Fibroblast of lung (primary cell): ENCODE measurements around the gene MAP3K2.

Experiments
- CTCF ChIP-seq, 2 donors: IDR thresholded peaks in 1 of 2; conservative IDR thresholded peaks in 1 of 2; 1 replicate in 1 of 2; 2 replicates in 1 of 2; pipeline ENCODE4 v1.5.1; 2011 to 2012; ENCODE audit warnings: low read length in 2 of 2, control low read depth in 1 of 2, inconsistent platforms in 1 of 2, low read depth in 1 of 2, mild to moderate bottlenecking in 1 of 2
- EZH2 ChIP-seq: IDR thresholded peaks from 2 replicates; pipeline ENCODE4 v1.5.1; 2012; ENCODE audit warnings: low read length, control low read depth, mild to moderate bottlenecking; ENCODE audit errors: missing control alignments

DNA sequence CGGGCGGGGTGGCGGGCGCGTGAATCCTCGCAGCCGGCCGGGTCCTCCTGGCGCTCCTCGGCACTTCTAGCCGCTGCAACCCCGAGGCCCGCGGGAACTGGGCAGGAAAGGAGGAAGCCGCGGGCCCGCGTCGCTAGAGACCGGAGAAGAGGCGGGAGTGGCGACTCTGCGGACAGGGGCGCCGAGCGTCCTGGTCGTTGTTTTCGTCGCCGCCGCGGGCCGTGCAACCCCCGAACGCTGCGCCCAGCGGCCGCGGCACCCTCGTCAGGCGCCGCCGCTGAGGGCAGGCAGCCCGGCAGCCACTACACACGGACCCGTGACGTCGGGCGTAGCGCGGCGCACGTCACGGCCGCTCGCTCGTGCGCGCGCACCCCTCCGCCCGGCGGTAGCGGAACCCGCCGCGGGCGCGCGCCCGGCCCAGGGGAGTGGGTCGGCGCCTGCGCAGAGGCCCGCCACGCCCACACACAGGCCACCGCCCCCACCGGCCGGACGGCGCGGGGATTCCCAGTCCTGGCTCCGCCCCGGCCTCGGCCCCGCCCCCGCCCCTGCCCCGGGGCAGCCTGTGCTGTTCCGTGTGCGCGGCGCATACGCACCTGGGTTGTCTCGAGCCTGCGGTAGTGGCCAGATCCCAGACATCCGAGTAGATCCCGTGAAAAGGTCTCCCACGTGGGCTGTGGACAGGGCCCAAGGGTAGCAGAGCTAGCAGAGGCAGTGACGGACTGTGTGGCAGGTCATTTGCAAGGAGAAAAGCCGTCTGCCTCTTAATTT lies at the start of gene MAP3K2:
- TF ChIP-seq CTCF (conservative IDR thresholded peaks at IDR 0.05 in 1 of 2, IDR thresholded peaks at IDR 0.05 in 1 of 2; ENCODE audit: low read depth in 1 of 2, low read length in 2 of 2) (no peak), EZH2 (no peak)
